ENCODE results near the gene CLIC6. TPM values are rescaled to one million over a fixed set of nuclear protein-coding genes. Genes with fewer than 3 reads are reported as not detected.

Gene CLIC6
- total RNA-seq, 4 donors from 2014 or later = 0.49 to 3.0 (median 1.1) TPM

DNA sequence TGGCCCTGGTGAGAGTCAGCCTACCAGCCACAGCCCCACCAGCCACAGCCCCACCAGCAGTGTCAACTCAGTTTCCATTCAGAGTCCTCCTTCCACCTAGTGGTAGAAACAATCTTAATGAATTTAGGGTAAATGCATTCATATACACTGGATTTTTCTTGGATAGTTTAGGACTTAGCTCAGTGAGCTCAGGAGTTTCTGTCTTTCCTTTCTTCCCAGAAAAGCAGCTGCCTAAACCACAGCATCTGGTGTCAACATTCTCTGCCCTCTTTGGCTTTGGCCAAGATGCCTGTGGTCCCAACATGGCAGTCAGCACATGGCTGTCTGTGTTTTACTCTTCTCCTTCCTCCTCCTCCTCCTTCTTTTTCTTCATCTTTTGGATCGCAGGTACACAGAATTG, 94.0 kb downstream of the CLIC6 start:
- intact Hi-C loops (cut with DNase I; ENCODE audit: low total_unique reads) = no loop called here
- DNase-seq = no peak

DNA sequence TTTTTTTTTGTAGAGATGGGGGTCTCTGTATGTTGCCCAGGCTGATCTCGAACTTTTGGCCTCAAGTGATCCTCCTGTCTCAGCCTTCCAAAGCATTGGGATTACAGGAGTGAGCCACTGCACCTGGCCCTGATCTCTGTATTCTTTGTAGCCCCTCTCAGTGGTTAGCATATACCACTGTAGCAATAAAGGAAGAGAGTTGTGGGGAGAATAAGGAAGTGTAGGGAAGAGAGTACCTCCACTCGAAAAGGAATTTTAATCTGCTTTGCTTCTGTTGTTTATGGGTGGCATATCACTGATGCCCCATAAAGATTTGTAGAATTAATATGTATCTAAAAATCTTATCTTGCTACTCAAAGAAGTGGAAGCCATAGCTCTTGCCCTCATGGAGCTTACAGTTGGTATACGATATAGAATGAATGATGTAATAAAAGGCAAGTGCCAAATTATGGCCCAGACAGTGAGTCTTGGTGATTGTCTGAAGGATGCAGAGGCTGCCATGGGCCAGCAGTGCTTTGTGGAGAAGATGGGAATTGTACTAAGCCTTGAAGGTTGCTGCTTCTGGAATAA, 96.0 kb downstream of the CLIC6 start:
- in situ Hi-C loops (cut with MboI; ENCODE audit: low sequenced_read_pairs in 4 of 4) = loop anchor here in 1 of 4 donors (25.0 kb wide), 1 partner anchor 273 kb away; the partner anchor contains the start of gene RUNX1
- DNase-seq (no peak), ATAC-seq (no peak)
- Histone ChIP-seq H3K27me3 (no peaks in the 10 kb centered on the region), H3K9me3 (no peaks in the 10 kb centered on the region), H3K4me1 (no peaks in the 10 kb centered on the region), H3K27ac (no peak overlapping the region), H3K36me3 (no peaks in the 10 kb centered on the region), H3K4me3 (no peak overlapping the region)
- intact Hi-C loops (cut with DNase I; ENCODE audit: low total_unique reads) = no loop called here
- no peak for TF ChIP-seq POLR2A (IDR thresholded peaks at IDR 0.05)

More for the DNA sequence above, 94.0 kb downstream of the CLIC6 start:
- no peak overlapping the region for H3K27ac ChIP-seq
- H3K4me3 ChIP-seq = no peak overlapping the region
- H3K36me3 ChIP-seq = no peaks in the 10 kb centered on the region
- in situ Hi-C loops (cut with MboI; ENCODE audit: low sequenced_read_pairs in 4 of 4) = loop anchor here in 1 of 4 donors (25.0 kb wide), 1 partner anchor 275 kb away; the partner anchor contains the start of gene RUNX1
- no peaks in the 10 kb centered on the region for H3K4me1 ChIP-seq
- TF ChIP-seq CTCF (IDR thresholded peaks at IDR 0.05 in 4 of 5, conservative IDR thresholded peaks at IDR 0.05 in 1 of 5) = no peak
- no peak for TF ChIP-seq POLR2A (IDR thresholded peaks at IDR 0.05)
- no peak for ATAC-seq
- H3K27me3 ChIP-seq = no peaks in the 10 kb centered on the region
- H3K9me3 ChIP-seq = no peaks in the 10 kb centered on the region

- no peak overlapping the region for H3K4me3 ChIP-seq
- in situ Hi-C loops (cut with MboI; ENCODE audit: low sequenced_read_pairs in 4 of 4) (loop anchor here in 1 of 4 donors (25.0 kb wide), 1 partner anchor 272 kb away; the partner anchor contains the start of gene RUNX1), intact Hi-C loops (cut with DNase I; ENCODE audit: low total_unique reads) (no loop called here)
- H3K27me3 ChIP-seq = no peaks in the 10 kb centered on the region
- no peaks in the 10 kb centered on the region for H3K4me1 ChIP-seq
- H3K27ac ChIP-seq = no peak overlapping the region
- H3K36me3 ChIP-seq = no peaks in the 10 kb centered on the region
- H3K9me3 ChIP-seq = no peaks in the 10 kb centered on the region
- TF ChIP-seq POLR2A (IDR thresholded peaks at IDR 0.05) = no peak
- no peak for TF ChIP-seq CTCF (IDR thresholded peaks at IDR 0.05 in 4 of 5, conservative IDR thresholded peaks at IDR 0.05 in 1 of 5)
- DNase-seq (no peak), ATAC-seq (no peak)
These were observed 96.8 kb downstream of the CLIC6 start for GRCh38 chr21:34765619-34766018.

GRCh38 chr21:34766862-34767261, 98.1 kb downstream of the CLIC6 start:
- no peak overlapping the region for H3K27ac ChIP-seq
- intact Hi-C loops (cut with DNase I; ENCODE audit: low total_unique reads) (no loop called here), in situ Hi-C loops (cut with MboI; ENCODE audit: low sequenced_read_pairs in 4 of 4) (loop anchor here in 1 of 4 donors (25.0 kb wide), 1 partner anchor 270 kb away; the partner anchor contains the start of gene RUNX1)
- DNase-seq (no peak), ATAC-seq (no peak)
- no peak for TF ChIP-seq POLR2A (IDR thresholded peaks at IDR 0.05)
- TF ChIP-seq CTCF (IDR thresholded peaks at IDR 0.05 in 4 of 5, conservative IDR thresholded peaks at IDR 0.05 in 1 of 5) = no peak
- no peaks in the 10 kb centered on the region for H3K9me3 ChIP-seq
- no peaks in the 10 kb centered on the region for H3K4me1 ChIP-seq
- H3K27me3 ChIP-seq = no peaks in the 10 kb centered on the region
- H3K36me3 ChIP-seq = no peaks in the 10 kb centered on the region
- H3K4me3 ChIP-seq = no peak overlapping the region

Other genes starting within 250 kb of the CLIC6 start
- not detected for gene SMIM34, start 245.0 kb upstream of the CLIC6 start, total RNA-seq
- 1 to 10 TPM in 1 of 4 donors, under 1 TPM in 1, not detected in 2; 0.22 to 2.9 TPM for gene KCNE1, start 156.8 kb upstream of the CLIC6 start, total RNA-seq
- 10 to 100 TPM; 21.7 to 37.9 (median 33.2) TPM for gene RCAN1, start 53.9 kb upstream of the CLIC6 start, total RNA-seq

Data from gastrocnemius medialis (tissue), 4 donors.